Skin epidermis (tissue), 12 donors: ENCODE results near the gene ZSCAN32.

ENCODE experiments used
- H3K27ac ChIP-seq, 21 experiments: fragments of 200-600 bp; sonication (generic) in 11 of 21; one replicate each; pipeline ENCODE4 v1.5.0; 2020; ENCODE audit warnings: mild to moderate bottlenecking in 3 of 21, inconsistent platforms in 2 of 21, moderate library complexity in 2 of 21
- H3K4me3 ChIP-seq, 7 experiments: fragments of 200-600 bp; sonication (generic) in 2 of 7; one replicate each; pipeline ENCODE4 v1.5.0; 2020; ENCODE audit warnings: inconsistent platforms in 2 of 7, mild to moderate bottlenecking in 2 of 7, moderate library complexity in 1 of 7

Gene ZSCAN32

GRCh38 chr16:3363793-3364192 lies 37.0 kb downstream of the ZSCAN32 start:
- Histone ChIP-seq H3K27ac (no peak overlapping the region), H3K4me3 (no peak overlapping the region)

- Histone ChIP-seq H3K27ac (no peak overlapping the region), H3K4me3 (no peak overlapping the region)
Measured at GRCh38 chr16:3362931-3363330, 37.9 kb downstream of the ZSCAN32 start.

GRCh38 chr16:3358871-3359270 lies 41.9 kb downstream of the ZSCAN32 start:
- no peak overlapping the region for H3K27ac ChIP-seq
- H3K4me3 ChIP-seq: no peak overlapping the region

- H3K27ac ChIP-seq: no peak overlapping the region
- H3K4me3 ChIP-seq: no peak overlapping the region
Measured at GRCh38 chr16:3356118-3356517, 44.7 kb downstream of the ZSCAN32 start.

GRCh38 chr16:3355589-3355988 lies 45.2 kb downstream of the ZSCAN32 start, which contains the start of gene OR2C1:
OR2C1 (plus strand) TSS chr16:3355889; CDS start chr16:3355941, 52 bp downstream.
- H3K4me3 ChIP-seq: no peak within 1 kb of the TSS
- no peak within 1 kb of the TSS for H3K27ac ChIP-seq

GRCh38 chr16:3349175-3349574 lies 51.6 kb downstream of the ZSCAN32 start:
- no peak overlapping the region for H3K4me3 ChIP-seq
- H3K27ac ChIP-seq: no peak overlapping the region

GRCh38 chr16:3348547-3349167 lies 52.1 kb downstream of the ZSCAN32 start:
- H3K27ac ChIP-seq: no peak overlapping the region
- no peak overlapping the region for H3K4me3 ChIP-seq

GRCh38 chr16:3347586-3347985 lies 53.2 kb downstream of the ZSCAN32 start:
- Histone ChIP-seq H3K27ac (no peak overlapping the region), H3K4me3 (no peak overlapping the region)

- Histone ChIP-seq H3K4me3 (no peak overlapping the region), H3K27ac (no peak overlapping the region)
Measured at GRCh38 chr16:3346041-3346440, 54.8 kb downstream of the ZSCAN32 start.
